ENCODE data around the gene HEMK1.

HEMK1 gene

GRCh38 chr3:50530001-50530970, 39.0 kb upstream of the HEMK1 start:
- H3K27ac ChIP-seq, result no peak overlapping the region
- TF ChIP-seq CTCF (conservative IDR thresholded peaks at IDR 0.05), result no peak

GRCh38 chr3:50531201-50531600, 38.1 kb upstream of the HEMK1 start:
- H3K27ac ChIP-seq, result no peak overlapping the region
- no peak for TF ChIP-seq CTCF (conservative IDR thresholded peaks at IDR 0.05)

GRCh38 chr3:50532062-50532705, 37.1 kb upstream of the HEMK1 start:
- no peak overlapping the region for H3K27ac ChIP-seq
- TF ChIP-seq CTCF (conservative IDR thresholded peaks at IDR 0.05), result no peak

GRCh38 chr3:50533316-50533715, 36.0 kb upstream of the HEMK1 start:
- no peak for TF ChIP-seq CTCF (conservative IDR thresholded peaks at IDR 0.05)
- H3K27ac ChIP-seq, result no peak overlapping the region

GRCh38 chr3:50533807-50534461, 35.4 kb upstream of the HEMK1 start:
- no peak for TF ChIP-seq CTCF (conservative IDR thresholded peaks at IDR 0.05)
- H3K27ac ChIP-seq, result no peak overlapping the region

- TF ChIP-seq CTCF (conservative IDR thresholded peaks at IDR 0.05), result no peak
Observed at GRCh38 chr3:50534681-50535330, 34.5 kb upstream of the HEMK1 start.

More at GRCh38 chr3:50534681-50535330, 34.5 kb upstream of the HEMK1 start:
- no peak overlapping the region for H3K27ac ChIP-seq
